Erythroblast (primary cell): Measurements from ENCODE around the gene LATS2.

Experiments used
- GATA1 ChIP-seq: IDR thresholded peaks from 2 replicates; pipeline ENCODE4 v1.6.1; 2011; ENCODE audit warnings: low read depth, mild to moderate bottlenecking, control low read depth, low read length, moderate library complexity
- POLR2A ChIP-seq: IDR thresholded peaks from 2 replicates; pipeline ENCODE4 v1.6.1; 2011; ENCODE audit warnings: mild to moderate bottlenecking, low read length

GRCh38 chr13:21077788-21078353 is 16.5 kb upstream of the LATS2 start:
- TF ChIP-seq POLR2A (no peak), GATA1 (no peak)
